Measurements from ENCODE around the gene KCTD11. TPM values are rescaled to one million over a fixed set of nuclear protein-coding genes. Genes with fewer than 3 reads are reported as not detected.

KCTD11 gene
- total RNA-seq (2014; rRNA removed; shearing (Covaris generic)) (4.1 and 6.0 TPM in 2 replicates), total RNA-seq (2022) (7.6 and 8.6 TPM in 2 replicates), Bru-seq, nascent RNA (percentile 47 among the genes with signal in this experiment), BruChase-seq, experiment 1, labeled RNA remaining after a 6-hour chase (percentile 63 among the genes with signal in this experiment), BruChase-seq, experiment 2, labeled RNA remaining after a 2-hour chase (percentile 64 among the genes with signal in this experiment)
- long read RNA-seq, partial matches to known transcripts, result 0 of 2 reads
- long read RNA-seq, other reads (novel, unspliced or antisense), result 0 of 2 reads

DNA sequence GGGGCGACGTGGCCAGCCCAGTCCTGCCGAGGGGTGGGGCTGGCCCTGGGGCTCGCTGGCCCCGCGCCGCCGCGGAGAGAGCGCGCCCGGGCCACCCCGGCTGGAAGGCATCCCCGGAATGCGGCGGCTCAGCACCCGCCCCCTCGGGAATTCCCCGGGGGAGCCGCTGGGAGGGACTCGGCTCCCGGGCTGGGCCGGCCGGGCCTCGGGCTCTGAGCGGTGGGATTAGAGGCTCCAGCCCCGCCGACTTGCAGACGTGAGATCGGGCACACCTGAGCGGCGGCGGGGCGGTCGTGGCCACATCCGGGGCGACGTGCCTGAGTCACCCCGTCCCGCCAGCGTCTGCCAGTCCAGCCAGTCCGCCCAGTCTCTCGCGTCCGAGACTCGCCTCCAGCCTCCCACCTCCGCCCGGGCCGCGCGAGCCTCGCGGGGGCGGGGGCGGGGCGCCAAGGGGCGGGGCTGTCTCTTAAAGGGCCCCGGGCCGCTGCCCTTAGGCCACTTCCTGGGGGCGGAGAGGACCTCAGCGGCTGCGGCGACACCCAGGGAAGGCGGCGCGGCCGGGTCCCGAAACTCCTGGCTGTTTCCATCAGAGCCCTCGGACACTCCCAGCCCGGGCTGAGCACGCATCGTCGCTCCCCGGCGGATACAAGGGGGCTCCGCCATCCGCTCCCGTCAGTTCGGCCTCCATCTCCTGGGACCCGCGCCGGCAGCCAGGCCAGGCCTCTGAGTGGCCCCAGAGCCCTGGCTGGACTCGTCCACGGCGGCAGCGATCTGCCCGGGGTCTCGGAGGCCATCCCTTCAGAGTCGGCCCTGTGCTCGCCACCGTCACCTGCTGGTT lies at the start of gene KCTD11:
Gene KCTD11 (plus strand): TSS at position 498 of the 838 bp plus-strand sequence.
- DNase-seq (ENCODE audit: low spot score), result peak; percentile 80
- H3K9me3 ChIP-seq (ENCODE audit: low read length), result no peaks in the 10 kb centered on the region
- ChIA-PET CTCF (ENCODE audit: unreplicated experiment) (no interaction called here), POLR2A (interaction anchor here (0.6 to 0.9 kb wide), 2 partner anchors 15 to 84 kb away, joined by 3 to 4 read pairs; partner anchors contain the start of gene ACAP1)
- H3K4me1 ChIP-seq (ENCODE audit: insufficient read depth, low read length, poor library complexity, severe bottlenecking), result peaks cover 36% of the 10 kb centered on the region
- peaks cover 26% of the 10 kb centered on the region for H3K36me3 ChIP-seq (ENCODE audit: insufficient read depth, low read length)
- intact Hi-C loops (cut with micrococcal nuclease; ENCODE audit: unreplicated experiment), result loop anchor here (1.0 to 5.0 kb wide), 6 partner anchors 23 to 335 kb away; partner anchors contain the start of genes GPS2, NEURL4, POLR2A and SLC2A4
- peak within 1 kb of the TSS; percentile 75 for H3K4me3 ChIP-seq (ENCODE audit: low read depth, low read length, poor library complexity, severe bottlenecking)
- BruUV-seq (replicated peaks), result no TSS peak
- H3K4me2 ChIP-seq (ENCODE audit: low read length), result peak within 1 kb of the TSS; percentile 91
- H3K27ac ChIP-seq (ENCODE audit: low read depth, low read length, poor library complexity, severe bottlenecking), result peak within 1 kb of the TSS; percentile 55
- H4K20me1 ChIP-seq (ENCODE audit: insufficient read depth, low read length), result no peaks in the 10 kb centered on the region
- no peak for TF ChIP-seq EZH2phosphoT487 (IDR thresholded peaks at IDR 0.05; ENCODE audit: borderline replicate concordance, low read depth, low read length)
- TF ChIP-seq, protein P1, sequence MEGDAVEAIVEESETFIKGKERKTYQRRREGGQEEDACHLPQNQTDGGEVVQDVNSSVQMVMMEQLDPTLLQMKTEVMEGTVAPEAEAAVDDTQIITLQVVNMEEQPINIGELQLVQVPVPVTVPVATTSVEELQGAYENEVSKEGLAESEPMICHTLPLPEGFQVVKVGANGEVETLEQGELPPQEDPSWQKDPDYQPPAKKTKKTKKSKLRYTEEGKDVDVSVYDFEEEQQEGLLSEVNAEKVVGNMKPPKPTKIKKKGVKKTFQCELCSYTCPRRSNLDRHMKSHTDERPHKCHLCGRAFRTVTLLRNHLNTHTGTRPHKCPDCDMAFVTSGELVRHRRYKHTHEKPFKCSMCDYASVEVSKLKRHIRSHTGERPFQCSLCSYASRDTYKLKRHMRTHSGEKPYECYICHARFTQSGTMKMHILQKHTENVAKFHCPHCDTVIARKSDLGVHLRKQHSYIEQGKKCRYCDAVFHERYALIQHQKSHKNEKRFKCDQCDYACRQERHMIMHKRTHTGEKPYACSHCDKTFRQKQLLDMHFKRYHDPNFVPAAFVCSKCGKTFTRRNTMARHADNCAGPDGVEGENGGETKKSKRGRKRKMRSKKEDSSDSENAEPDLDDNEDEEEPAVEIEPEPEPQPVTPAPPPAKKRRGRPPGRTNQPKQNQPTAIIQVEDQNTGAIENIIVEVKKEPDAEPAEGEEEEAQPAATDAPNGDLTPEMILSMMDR (conservative IDR thresholded peaks at IDR 0.05; ENCODE audit: low read length), result no peak
- no peaks in the 10 kb centered on the region for H3K9me2 ChIP-seq (ENCODE audit: insufficient read depth, low read length)
- H2AFZ ChIP-seq (ENCODE audit: low read length), result peak within 1 kb of the TSS; percentile 53
- H3K79me2 ChIP-seq (ENCODE audit: insufficient read depth, low read depth, low read length), result no peaks in the 10 kb centered on the region

DNA sequence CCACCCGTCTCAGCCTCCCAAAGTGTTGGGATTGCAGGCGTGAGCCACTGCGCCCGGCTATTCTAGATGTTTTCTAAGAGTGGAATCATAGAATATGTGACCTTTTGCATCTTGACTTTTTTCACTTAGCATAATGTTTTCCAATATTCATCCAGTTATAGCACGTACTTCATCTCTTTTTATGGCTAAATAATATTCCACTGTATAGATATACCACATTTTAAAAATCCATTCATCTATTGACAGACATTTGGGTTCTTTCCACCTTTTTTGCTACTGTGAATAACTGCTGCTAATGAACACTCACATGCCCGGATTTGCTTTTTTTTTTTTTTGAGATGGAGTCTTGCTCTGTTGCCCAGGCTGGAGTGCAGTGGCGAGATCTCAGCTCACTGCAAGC lies 47.8 kb upstream of the KCTD11 start:
- CTCF ChIA-PET (ENCODE audit: unreplicated experiment), result no interaction called here
- Histone ChIP-seq H4K20me1 (ENCODE audit: insufficient read depth, low read length) (peaks cover 6% of the 10 kb centered on the region; the same call in 1 of the 2 replicates), H3K4me2 (ENCODE audit: low read length) (no peak overlapping the region), H3K4me3 (ENCODE audit: low read depth, low read length, poor library complexity, severe bottlenecking) (no peak overlapping the region), H3K9me2 (ENCODE audit: insufficient read depth, low read length) (no peaks in the 10 kb centered on the region), H3K4me1 (ENCODE audit: insufficient read depth, low read length, poor library complexity, severe bottlenecking) (peaks cover 13% of the 10 kb centered on the region), H3K9me3 (ENCODE audit: low read length) (no peaks in the 10 kb centered on the region), H2AFZ (ENCODE audit: low read length) (no peak overlapping the region), H3K79me2 (ENCODE audit: insufficient read depth, low read depth, low read length) (peaks cover 18% of the 10 kb centered on the region), H3K36me3 (ENCODE audit: insufficient read depth, low read length) (peaks cover 17% of the 10 kb centered on the region), H3K27ac (ENCODE audit: low read depth, low read length, poor library complexity, severe bottlenecking) (no peak overlapping the region)
- no peak for DNase-seq (ENCODE audit: low spot score)
- POLR2A ChIA-PET, result interaction anchor here (0.6 to 2.0 kb wide), 3 partner anchors 25 to 794 kb away, joined by 6 to 12 read pairs (median 6); partner anchors contain the start of gene NEURL4
- TF ChIP-seq, protein P1 (conservative IDR thresholded peaks at IDR 0.05; ENCODE audit: low read length), result no peak
- TF ChIP-seq EZH2phosphoT487 (IDR thresholded peaks at IDR 0.05; ENCODE audit: borderline replicate concordance, low read depth, low read length), result no peak
- BruUV-seq (replicated peaks), result no TSS peak
- intact Hi-C loops (cut with micrococcal nuclease; ENCODE audit: unreplicated experiment), result no loop called here
